GM04503 (cell line): ENCODE data around the gene PEDS1.
"Not testable (repeated sequence)": the region's sequence is repeated elsewhere in the genome, so short reads cannot be mapped to it uniquely, and the experiment has no call there.

ENCODE experiments used
- DNase-seq: peaks from one replicate; pipeline ENCODE4 v3.0.0-alpha.2; 2012; ENCODE audit warnings: low read depth

The PEDS1 gene

DNA sequence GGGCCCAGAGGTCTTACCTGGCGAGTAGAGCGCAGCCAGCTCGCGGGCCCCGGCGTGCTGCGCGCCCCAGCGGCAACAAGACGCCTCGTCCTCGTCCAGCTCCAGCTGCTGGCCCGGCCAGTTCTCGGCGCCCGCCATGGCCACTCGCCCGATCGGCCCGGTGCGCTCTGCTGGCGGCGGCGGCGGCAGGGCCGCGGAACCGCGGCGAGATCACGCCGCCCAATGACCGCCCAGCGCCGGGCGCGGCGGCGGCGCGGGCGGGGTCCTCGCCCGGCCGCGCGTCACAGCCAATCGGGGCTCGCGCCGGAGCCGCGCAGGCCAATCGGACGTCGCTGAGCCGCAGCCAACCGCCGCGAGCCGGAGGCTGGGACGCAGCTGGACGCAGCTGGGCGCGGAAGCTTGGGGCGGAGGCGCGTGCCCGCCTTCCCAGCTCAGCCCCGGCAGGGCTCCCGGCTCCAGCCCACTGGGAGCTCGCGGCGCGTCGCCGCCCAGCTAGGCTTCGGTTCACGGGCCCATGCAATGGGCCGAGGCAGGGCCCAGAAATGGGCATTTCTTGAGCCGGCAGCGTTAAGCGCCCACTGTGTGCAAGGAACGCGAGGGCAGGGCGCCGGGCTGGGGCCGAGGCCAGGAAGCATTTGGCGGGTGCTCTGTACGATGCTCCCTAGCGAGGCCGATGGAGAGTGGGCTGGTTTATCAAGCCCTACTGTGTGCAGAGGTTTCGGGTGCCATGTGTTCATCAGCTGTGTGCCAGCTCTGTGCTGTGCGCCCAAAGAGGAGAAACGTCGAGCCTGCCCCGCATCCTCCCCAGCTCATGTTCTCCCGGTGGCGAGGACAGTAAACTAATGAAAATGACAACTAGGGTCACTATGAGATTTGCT, at the start of gene PEDS1:
PEDS1 (minus strand) TSS at position 224 of the 878 bp plus-strand sequence; CDS start at position 138, 86 bp downstream.
- peak; percentile 38 for DNase-seq

DNA sequence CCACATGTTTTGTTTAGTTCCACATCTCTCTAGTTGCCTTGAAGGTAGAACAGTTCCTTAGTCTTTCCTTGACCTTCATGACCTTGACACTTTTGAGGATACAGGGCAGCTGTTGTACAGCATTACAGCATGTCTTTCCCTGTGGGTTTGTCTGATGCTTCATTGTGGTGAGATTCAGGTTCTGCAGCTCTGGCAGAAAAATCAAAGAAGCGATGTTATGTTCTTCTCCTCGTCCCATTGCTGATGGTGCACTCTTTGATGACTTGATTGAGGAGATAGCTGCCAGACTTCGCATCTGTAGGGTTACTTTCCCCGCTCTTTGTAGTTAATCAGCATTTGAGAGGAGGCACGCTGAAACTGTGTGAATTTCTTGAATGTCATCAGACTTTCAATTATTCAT, 49.2 kb upstream of the PEDS1 start:
- no peak for DNase-seq

DNA sequence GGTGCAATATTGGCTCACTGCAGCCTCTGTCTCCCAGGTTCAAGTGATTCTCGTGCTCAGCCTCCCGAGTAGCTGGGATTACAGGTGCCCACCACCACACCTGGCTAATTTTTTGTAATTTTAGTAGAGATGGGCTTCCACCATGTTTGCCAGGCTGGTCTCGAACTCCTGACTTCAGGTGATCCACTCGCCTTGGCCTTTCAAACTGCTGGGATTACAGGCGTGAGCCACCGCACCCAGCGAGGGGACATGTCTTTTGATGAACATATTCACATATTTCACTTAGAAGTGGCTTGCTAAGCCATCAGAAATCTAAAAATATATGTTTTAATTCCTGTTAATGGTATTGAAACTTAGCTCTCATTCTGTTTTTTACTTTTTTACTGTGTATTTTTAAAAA, 48.2 kb upstream of the PEDS1 start:
- not testable (repeated sequence) for DNase-seq

DNA sequence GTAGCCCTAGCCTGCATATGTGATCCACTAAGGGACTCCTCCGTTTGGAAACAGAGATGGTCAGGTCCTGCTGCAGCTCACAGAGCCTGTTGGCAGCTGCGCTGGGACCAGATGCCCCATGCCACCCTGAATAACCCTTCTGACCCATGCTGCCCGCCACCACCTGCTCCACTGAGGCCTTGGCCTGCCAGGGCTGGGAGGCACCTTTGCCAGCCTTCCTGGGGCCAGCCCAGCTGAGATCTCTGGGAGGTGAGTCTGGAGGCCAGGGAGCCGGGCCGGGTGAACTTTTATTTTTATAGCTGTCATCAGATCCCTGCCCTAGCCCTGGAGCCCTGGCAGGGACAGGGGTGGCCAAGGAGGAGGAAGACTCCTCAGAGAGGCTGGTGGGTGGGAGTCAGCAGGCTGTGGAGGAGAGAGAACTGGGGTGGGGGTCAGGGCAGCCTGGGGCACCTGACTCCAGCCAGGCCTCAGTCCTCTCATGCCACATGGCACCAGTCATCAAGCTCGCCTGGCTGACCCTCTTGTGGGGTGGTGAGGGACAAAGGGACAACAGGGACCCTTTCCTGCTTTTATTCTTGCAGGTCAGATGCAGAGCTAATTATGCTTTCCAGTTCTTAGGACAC, 47.1 kb upstream of the PEDS1 start:
- no peak for DNase-seq

DNA sequence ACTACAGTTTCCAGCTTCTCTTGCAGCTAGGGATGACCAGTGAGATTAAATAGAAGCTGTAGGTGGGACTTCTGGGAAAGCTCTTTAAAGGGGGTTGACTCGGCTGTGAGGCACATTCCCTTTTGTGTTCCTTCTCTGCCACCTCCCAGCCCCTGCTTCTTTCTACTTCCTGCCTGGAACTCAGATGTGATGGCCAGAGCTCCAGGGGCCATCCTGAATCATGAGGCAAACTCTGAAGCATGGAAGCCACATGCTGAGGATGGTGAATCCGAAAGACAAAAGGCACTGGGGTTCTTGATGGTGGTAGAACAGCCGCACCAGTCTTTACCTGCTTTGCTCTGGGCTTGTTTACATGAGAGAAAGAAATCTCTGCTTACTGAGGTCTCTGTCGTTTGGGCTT, 46.2 kb upstream of the PEDS1 start:
- no peak for DNase-seq

DNA sequence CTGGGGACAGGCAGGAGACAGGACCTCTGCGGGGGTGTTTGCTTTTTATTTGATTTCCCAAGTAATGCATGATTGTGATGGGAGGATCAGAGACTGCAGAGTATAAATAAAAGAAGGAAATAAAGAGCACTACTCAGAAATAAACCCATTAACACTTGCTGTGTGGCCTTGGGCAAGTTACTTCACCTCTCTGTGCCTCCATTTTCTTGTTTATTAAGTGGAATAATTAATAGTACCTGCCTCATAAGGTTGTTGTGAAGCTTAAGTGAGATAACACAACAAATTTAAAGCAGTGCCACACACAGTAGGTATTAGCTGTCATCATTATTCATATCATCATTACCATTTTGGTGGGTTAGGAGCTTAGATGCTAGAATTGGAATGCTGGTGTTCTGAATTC, 45.2 kb upstream of the PEDS1 start:
- no peak for DNase-seq

DNA sequence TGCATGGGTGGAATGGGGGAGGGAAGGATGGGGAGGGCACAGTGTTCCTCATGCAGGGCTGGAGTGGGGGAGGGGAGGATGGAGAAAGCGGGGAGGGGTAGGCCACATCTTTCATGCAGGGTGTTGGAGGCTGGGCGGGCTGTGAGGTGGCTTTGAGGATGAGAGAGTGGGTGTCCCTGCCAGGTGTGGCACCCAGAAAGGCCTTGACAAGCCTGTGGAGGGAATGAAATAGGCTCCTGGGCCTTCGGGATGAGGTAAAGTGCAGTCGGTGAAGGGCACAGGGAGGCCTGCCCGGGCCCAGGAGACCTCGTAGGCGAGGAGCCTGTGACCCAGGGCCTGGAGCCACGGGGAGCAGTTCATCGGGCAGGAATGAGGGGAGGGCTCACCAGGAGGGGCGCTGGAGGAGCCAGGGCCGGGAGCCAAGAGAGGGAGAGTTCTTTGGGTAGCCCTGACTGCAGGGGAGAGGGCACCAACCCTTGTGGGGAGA, 44.7 kb upstream of the PEDS1 start:
- no peak for DNase-seq

DNA sequence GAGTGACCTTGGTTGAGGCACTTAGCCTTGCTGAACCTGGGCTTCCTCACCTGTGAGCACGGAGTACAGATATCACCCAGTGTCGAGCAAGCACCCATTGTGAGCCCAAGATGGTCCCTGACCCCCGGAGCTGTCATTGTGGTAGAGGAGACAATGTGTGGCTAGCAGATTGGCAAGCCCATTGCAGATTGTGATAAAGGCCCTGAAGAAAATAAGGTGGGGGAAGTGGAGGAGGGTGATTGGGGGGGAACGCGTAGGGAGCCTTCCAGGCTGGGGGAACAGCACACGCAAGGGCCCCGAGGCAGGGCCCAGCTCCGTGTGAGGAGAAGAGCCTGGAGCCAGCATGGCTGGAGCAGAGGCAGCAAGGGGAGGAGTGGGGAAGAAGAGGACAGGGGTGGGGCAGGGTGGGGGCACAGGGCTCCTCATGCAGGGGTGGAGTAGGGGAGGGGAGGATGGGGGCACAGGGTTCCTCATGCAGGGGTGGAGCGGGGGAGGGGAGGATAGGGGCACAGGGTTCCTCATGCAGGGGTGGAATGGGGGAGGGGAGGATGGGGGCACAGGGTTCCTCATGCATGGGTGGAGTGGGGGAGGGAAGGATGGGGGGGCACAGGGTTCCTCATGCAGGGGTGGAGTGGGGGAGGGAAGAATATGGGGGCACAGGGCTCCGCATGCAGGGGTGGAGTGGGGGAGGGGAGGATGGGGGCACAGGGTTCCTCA, 44.1 kb upstream of the PEDS1 start:
- DNase-seq, result no peak

DNA sequence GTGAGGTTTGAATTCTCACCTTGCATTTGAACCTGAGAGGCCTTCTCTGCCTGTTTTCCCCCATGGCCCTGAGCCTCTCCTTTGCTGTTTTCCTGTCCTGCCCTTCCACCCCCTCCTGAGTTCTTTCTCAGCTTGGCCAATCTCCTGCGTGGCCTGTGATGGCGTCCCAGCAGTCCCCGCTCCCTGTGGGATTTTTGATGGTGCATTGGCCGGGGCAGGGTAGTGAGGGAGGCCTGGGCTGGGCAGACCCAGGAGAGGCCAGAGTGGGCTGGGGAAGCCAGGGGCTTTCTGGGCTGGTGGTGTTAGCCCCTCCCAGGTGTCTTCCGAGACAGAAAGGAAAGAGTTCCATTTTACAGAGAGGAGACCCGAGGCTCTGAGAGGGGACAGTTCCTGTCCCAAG, 43.4 kb upstream of the PEDS1 start:
- no peak for DNase-seq

DNA sequence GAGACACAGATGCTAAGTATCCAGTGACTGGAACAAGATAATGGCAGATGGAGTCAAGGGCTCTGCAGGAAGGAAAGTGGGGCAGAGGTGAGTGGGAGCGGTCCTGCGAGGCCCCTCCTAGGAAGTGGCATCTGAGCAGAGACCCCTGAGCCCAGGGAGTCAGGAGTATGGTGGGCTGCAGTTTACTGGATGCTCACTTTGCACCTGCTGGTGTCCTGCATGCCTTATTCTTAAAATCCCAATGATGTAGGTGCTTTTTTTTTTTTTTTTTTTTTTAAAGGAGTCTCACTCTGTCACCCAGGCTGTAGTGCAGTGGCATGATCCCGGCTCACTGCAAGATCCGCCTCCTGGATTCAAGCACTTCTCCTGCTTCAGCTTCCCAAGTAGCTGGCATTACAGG, 42.7 kb upstream of the PEDS1 start:
- no peak for DNase-seq

DNA sequence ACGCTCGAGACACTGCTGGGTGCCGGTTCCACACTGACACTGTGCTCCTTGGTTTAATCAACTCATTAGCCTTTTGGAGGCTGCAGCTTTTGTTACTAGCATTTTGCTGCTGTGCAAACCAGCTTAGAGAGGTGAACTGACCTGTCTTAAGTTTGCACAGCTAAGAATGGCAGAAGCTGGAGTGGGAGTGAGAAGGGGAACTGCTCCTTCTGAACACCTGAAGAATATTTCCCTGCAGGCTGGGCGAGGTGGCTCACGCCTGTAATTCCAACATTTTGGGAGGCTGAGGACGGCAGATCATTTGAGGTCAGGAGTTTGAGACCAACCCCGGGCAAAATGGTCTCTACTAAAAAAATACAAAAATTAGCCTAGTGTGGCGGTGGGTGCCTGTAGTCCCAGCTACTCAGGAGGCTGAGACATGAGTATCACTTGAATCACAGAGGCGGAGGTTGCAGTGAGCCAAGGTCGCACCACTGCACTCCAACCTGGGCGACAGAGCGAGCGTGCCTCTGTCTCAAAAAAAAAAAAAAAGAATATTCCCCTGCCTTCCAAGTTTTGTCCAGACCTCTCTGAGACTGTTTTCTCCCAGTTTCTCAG, 42.1 kb upstream of the PEDS1 start:
- DNase-seq, result no peak

DNA sequence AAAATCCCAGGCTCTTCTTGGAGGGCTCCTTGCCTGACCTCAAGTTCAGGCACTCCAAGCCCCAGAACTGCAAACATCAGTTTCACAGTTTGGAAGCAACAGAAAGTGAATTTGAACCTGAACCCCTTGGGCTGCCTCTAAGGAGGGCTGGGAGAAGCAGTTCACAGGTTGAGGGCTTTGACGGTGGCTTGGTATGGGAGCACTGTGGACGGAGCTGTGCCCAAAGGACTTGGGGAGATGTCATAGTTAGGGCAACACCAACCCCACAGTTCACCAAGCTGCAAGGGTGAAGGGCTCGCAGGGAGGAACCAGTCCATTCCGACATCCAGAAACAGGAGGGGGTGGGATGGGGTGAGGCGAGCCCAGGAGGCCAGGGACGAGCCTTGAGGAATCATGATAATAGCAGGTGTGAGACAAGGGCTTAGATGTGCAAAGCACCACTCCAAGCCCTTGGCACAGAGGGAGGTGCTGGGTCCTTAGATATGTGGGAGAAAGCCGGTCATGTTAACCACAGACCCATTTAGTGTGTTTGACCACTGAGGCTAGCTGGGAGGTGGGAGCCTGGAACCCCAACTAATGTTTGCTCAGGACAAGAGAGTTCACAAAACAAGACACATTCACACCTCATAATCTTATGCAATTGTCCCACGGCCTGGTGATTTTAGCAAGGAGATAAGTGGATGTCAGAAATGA, 41.5 kb upstream of the PEDS1 start:
- DNase-seq, result no peak

DNA sequence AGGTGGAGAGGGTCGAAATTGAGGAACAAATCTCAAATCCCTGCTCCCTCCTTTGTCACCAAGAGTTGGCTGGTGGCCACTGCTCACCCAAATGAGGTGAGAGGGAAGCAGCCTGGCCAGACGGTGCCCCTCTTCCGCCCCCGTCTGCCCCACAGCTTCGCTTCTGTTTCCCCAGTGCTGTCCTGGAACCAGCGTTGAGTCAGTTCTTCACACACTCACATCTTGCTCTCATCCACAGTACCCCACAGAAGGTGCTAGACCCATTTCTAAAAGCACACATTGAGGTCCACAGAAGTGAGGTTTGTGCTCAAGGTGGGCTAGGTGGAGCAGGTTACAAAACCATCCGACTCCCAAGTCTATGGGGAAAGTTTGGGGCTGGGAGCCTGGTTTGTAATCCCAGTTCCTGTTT, 40.9 kb upstream of the PEDS1 start:
- DNase-seq, result no peak

DNA sequence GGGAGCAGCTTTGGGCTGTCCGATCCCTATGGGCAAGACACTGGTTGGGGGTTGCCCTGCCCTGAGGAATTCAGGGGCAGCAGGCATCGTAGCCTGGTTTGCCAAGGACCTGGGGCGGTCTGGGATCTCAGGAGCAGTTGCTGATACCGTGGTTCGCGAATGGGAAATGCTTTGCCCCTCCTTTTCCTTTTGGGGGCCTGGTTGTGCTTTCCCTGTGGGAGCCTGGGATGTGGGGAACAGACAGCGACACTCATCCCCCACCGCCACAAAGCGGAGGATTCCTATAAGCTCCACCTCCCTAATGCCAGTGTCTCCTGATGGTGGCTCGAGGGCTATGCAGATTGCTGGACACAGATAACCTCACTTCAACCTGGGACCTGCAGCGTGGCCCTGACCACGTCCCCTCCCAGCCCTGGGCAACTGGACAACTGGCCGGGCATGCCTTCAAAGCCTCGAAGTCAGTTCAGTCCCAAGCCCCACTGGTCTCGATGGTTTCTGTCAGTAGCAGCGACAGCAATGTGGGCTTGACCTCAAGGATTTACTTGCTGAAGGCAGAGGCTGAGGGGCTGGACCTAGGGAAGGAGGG, 40.4 kb upstream of the PEDS1 start:
- DNase-seq, result no peak

DNA sequence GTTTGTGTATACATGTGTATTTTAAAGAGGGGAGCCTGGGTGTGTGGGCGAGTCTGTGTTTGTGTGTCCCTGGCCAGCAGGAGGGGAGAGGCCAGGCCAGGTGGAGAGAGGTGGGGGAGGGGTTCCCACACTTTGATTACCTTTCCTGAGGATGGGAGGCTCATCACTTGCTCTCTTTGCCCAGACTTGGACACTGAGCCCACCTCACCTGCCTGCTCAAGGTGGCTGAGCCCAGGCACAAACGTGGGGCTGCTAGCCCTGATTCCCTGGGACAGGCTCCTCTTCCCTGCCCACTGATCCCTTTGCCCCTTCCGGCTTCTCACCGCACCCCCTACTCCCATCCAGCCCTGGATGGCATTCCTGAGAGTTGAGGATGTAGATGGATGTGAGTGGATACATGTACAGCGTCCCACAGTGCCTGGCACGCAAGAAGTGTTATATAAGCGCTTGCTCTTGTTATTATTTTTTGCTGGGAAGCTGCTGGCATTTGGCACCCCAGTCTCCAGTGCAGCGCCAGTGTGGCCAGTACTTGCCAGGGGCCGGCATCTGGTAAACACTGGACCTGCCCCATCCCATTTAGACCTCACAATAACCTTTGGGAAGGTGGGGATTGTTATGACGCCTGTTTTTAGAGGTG, 39.8 kb upstream of the PEDS1 start:
- DNase-seq, result peak; percentile 53

DNA sequence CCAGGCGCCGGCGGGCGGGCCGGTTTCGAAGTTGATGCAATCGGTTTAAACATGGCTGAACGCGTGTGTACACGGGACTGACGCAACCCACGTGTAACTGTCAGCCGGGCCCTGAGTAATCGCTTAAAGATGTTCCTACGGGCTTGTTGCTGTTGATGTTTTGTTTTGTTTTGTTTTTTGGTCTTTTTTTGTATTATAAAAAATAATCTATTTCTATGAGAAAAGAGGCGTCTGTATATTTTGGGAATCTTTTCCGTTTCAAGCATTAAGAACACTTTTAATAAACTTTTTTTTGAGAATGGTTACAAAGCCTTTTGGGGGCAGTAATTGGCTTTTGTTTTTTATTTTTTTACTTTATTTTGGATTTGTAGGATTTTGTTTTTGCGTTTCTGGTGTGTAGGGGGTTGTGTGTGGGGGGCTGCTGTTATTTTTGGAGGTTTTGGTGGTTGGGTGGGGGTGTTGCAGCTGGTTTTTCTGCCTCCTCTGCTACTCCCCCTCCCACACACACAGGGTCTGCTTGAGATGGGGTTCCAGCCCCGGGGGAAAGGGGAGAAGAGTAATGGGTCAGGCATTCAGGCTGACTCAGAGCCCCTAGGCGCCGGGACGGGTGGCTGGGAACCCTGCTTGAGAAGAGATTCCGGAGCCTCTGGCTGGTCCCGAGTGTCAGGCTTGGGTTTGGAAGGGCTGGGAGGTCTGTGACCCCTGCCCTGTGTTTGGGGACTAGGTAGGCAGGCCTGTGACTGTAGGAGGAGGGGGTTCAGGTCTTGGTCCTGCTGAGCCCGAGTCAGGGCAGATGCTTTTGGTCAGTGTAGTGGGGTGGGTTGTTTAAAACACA, 39.1 kb upstream of the PEDS1 start:
- DNase-seq, result peak; percentile 44

DNA sequence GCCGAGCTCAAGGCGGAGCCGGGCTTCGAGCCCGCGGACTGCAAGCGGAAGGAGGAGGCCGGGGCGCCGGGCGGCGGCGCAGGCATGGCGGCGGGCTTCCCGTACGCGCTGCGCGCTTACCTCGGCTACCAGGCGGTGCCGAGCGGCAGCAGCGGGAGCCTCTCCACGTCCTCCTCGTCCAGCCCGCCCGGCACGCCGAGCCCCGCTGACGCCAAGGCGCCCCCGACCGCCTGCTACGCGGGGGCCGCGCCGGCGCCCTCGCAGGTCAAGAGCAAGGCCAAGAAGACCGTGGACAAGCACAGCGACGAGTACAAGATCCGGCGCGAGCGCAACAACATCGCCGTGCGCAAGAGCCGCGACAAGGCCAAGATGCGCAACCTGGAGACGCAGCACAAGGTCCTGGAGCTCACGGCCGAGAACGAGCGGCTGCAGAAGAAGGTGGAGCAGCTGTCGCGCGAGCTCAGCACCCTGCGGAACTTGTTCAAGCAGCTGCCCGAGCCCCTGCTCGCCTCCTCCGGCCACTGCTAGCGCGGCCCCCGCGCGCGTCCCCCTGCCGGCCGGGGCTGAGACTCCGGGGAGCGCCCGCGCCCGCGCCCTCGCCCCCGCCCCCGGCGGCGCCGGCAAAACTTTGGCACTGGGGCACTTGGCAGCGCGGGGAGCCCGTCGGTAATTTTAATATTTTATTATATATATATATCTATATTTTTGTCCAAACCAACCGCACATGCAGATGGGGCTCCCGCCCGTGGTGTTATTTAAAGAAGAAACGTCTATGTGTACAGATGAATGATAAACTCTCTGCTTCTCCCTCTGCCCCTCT, 38.2 kb upstream of the PEDS1 start:
- no peak for DNase-seq

DNA sequence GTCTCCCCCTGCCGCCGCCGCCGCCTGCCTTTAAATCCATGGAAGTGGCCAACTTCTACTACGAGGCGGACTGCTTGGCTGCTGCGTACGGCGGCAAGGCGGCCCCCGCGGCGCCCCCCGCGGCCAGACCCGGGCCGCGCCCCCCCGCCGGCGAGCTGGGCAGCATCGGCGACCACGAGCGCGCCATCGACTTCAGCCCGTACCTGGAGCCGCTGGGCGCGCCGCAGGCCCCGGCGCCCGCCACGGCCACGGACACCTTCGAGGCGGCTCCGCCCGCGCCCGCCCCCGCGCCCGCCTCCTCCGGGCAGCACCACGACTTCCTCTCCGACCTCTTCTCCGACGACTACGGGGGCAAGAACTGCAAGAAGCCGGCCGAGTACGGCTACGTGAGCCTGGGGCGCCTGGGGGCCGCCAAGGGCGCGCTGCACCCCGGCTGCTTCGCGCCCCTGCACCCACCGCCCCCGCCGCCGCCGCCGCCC, 37.6 kb upstream of the PEDS1 start:
- DNase-seq, result no peak
